Measurements from ENCODE around the gene DENND2C.

The DENND2C gene

DNA sequence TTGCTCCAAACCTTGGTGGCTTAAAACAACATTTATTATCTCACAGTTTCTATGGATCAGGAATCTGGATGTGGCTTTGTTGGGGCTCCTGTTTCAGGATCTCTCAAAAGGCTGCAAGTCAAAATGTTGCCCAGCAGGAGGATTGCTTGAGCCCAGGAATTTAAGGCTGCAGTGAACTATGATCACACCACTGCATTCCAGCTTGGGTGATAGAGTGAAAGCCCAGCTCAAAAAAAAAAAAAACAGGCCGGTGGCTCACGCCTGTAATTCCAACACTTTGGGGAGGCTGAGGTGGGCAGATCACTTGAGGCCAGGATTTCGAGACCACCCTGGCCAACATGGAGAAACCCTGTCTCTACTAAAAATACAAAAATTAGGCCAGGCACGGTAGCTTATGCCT, 118.4 kb downstream of the DENND2C start:
- Histone ChIP-seq H2AFZ (ENCODE audit: low read length) (no peak overlapping the region), H3K4me1 (ENCODE audit: low read length) (no peaks in the 10 kb centered on the region), H4K20me1 (ENCODE audit: insufficient read depth, low read length) (no peaks in the 10 kb centered on the region), H3K9ac (ENCODE audit: low read length) (no peak overlapping the region), H3F3A (ENCODE audit: insufficient read depth, low read length) (no peaks in the 10 kb centered on the region), H3K9me3 (replicated peaks; ENCODE audit: insufficient read depth, low read length) (no peaks in the 10 kb centered on the region), H3K27me3 (replicated peaks; ENCODE audit: insufficient read depth, low read length) (no peaks in the 10 kb centered on the region), H3K36me3 (replicated peaks; ENCODE audit: insufficient read depth, low read length) (no peaks in the 10 kb centered on the region), H3K79me2 (ENCODE audit: low read length) (no peaks in the 10 kb centered on the region), H3K9me2 (replicated peaks; ENCODE audit: insufficient read depth, low read length) (no peaks in the 10 kb centered on the region), H3K4me3 (ENCODE audit: low read length) (no peak overlapping the region), H3K4me2 (ENCODE audit: low read depth, low read length) (no peak overlapping the region), H3K27ac (ENCODE audit: low read length) (no peak overlapping the region)
- DNase-seq, result no peak
- TF ChIP-seq EZH2 (optimal IDR thresholded peaks at IDR 0.05; ENCODE audit: low read depth, low read length) (no peak), EZH2phosphoT487 (IDR thresholded peaks at IDR 0.05; ENCODE audit: low read length) (no peak)
- TF ChIP-seq, protein P1, sequence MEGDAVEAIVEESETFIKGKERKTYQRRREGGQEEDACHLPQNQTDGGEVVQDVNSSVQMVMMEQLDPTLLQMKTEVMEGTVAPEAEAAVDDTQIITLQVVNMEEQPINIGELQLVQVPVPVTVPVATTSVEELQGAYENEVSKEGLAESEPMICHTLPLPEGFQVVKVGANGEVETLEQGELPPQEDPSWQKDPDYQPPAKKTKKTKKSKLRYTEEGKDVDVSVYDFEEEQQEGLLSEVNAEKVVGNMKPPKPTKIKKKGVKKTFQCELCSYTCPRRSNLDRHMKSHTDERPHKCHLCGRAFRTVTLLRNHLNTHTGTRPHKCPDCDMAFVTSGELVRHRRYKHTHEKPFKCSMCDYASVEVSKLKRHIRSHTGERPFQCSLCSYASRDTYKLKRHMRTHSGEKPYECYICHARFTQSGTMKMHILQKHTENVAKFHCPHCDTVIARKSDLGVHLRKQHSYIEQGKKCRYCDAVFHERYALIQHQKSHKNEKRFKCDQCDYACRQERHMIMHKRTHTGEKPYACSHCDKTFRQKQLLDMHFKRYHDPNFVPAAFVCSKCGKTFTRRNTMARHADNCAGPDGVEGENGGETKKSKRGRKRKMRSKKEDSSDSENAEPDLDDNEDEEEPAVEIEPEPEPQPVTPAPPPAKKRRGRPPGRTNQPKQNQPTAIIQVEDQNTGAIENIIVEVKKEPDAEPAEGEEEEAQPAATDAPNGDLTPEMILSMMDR (IDR thresholded peaks at IDR 0.05; ENCODE audit: low read length), result no peak

DNA sequence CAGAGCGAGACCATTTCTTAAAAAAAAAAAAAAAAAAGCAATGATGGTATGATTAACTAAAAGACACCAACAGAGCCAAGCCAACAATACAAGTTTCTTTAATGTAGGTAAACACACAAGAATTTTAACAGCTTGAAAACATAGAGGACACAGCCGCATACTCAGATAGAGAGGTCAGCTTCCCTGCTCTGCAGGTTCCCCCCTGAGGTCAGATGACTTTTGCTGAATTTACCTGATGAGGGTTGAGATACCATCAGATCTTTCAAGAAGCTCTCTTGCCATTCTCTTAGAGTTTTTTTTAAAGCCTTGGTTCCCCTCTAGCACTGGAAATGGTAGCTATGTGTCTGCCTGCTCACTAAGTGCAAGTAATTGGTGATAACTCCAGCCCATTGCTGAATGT, 119.5 kb downstream of the DENND2C start:
- H3K36me3 ChIP-seq (replicated peaks; ENCODE audit: insufficient read depth, low read length), result no peaks in the 10 kb centered on the region
- H3F3A ChIP-seq (ENCODE audit: insufficient read depth, low read length), result no peaks in the 10 kb centered on the region
- H3K4me1 ChIP-seq (ENCODE audit: low read length), result no peaks in the 10 kb centered on the region
- no peak overlapping the region for H3K4me3 ChIP-seq (ENCODE audit: low read length)
- no peak overlapping the region for H2AFZ ChIP-seq (ENCODE audit: low read length)
- no peaks in the 10 kb centered on the region for H3K9me2 ChIP-seq (replicated peaks; ENCODE audit: insufficient read depth, low read length)
- no peak overlapping the region for H3K9ac ChIP-seq (ENCODE audit: low read length)
- H3K79me2 ChIP-seq (ENCODE audit: low read length), result no peaks in the 10 kb centered on the region
- no peak overlapping the region for H3K4me2 ChIP-seq (ENCODE audit: low read depth, low read length)
- no peak for DNase-seq
- H3K9me3 ChIP-seq (replicated peaks; ENCODE audit: insufficient read depth, low read length), result no peaks in the 10 kb centered on the region
- TF ChIP-seq, protein P1 (IDR thresholded peaks at IDR 0.05; ENCODE audit: low read length), result no peak
- TF ChIP-seq EZH2 (optimal IDR thresholded peaks at IDR 0.05; ENCODE audit: low read depth, low read length), result no peak
- no peaks in the 10 kb centered on the region for H3K27me3 ChIP-seq (replicated peaks; ENCODE audit: insufficient read depth, low read length)
- no peak overlapping the region for H3K27ac ChIP-seq (ENCODE audit: low read length)
- no peaks in the 10 kb centered on the region for H4K20me1 ChIP-seq (ENCODE audit: insufficient read depth, low read length)

DNA sequence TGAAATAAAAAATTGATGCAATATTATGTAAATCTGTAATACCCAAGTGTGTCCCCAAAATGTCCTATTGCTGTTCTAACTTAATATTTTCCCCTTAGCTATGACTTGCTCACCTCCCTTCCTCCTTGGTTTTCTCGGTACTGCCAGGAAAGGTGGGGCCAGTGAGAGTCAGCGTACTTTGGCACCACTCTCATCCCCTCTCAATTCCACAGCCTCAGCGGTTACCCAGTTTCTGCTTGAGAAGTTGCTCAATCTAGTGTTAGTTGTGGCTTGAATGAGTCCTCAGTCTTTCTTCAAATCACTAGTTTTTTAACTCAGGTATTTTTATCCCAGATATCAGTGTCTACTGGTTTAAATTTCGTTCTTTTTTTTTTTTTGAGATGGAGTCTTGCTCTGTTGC, 120.7 kb downstream of the DENND2C start:
- H3K36me3 ChIP-seq (replicated peaks; ENCODE audit: insufficient read depth, low read length), result no peaks in the 10 kb centered on the region

More for the DNA sequence above, 120.7 kb downstream of the DENND2C start:
- no peaks in the 10 kb centered on the region for H3K9me3 ChIP-seq (replicated peaks; ENCODE audit: insufficient read depth, low read length)
- no peak overlapping the region for H3K27ac ChIP-seq (ENCODE audit: low read length)
- H3K4me3 ChIP-seq (ENCODE audit: low read length), result no peak overlapping the region
- no peaks in the 10 kb centered on the region for H3F3A ChIP-seq (ENCODE audit: insufficient read depth, low read length)
- TF ChIP-seq, protein P1 (IDR thresholded peaks at IDR 0.05; ENCODE audit: low read length), result no peak
- TF ChIP-seq EZH2phosphoT487 (IDR thresholded peaks at IDR 0.05; ENCODE audit: low read length), result no peak
- TF ChIP-seq EZH2 (optimal IDR thresholded peaks at IDR 0.05; ENCODE audit: low read depth, low read length), result no peak
- H3K27me3 ChIP-seq (replicated peaks; ENCODE audit: insufficient read depth, low read length), result no peaks in the 10 kb centered on the region
- H3K9ac ChIP-seq (ENCODE audit: low read length), result no peak overlapping the region
- no peak overlapping the region for H3K4me2 ChIP-seq (ENCODE audit: low read depth, low read length)
- no peaks in the 10 kb centered on the region for H3K4me1 ChIP-seq (ENCODE audit: low read length)
- H2AFZ ChIP-seq (ENCODE audit: low read length), result no peak overlapping the region
- no peaks in the 10 kb centered on the region for H3K9me2 ChIP-seq (replicated peaks; ENCODE audit: insufficient read depth, low read length)
- no peak for DNase-seq
- no peaks in the 10 kb centered on the region for H4K20me1 ChIP-seq (ENCODE audit: insufficient read depth, low read length)
- H3K79me2 ChIP-seq (ENCODE audit: low read length), result no peaks in the 10 kb centered on the region

All from MM.1S (cell line).